Endometrial microvascular endothelial cells (primary cell): ENCODE measurements around the gene COL21A1. TPM values are rescaled to one million over a fixed set of nuclear protein-coding genes. Genes with fewer than 3 reads are reported as not detected.

Experiments
- in situ Hi-C: cut with HindIII; loops from 2 replicates; pipeline ENCODE4 v1.10.0; 2017; ENCODE audit warnings: low sequenced_read_pairs, low pct_unique_long_range_greater_than_20kb; ENCODE audit errors: inconsistent ontology term
- total RNA-seq: library from RNA; depleted of rRNA; stranded (reverse); fragments of >200 nt; gene quantifications from one replicate; pipeline ENCODE4 v1.2.3, GENCODE V29; 2015; ENCODE audit errors: inconsistent ontology term

COL21A1 gene
- total RNA-seq, 1 donor from 2014 or later, result 0.65 TPM

- in situ Hi-C loops, result no loop called here
Measured at GRCh38 chr6:56148488-56149186, 98.7 kb downstream of the COL21A1 start.

GRCh38 chr6:56147766-56148165 is 99.6 kb downstream of the COL21A1 start:
- in situ Hi-C loops, result no loop called here

GRCh38 chr6:56146086-56146485 is 101.3 kb downstream of the COL21A1 start:
- in situ Hi-C loops, result no loop called here

GRCh38 chr6:56145616-56146015 is 101.8 kb downstream of the COL21A1 start:
- in situ Hi-C loops, result no loop called here

GRCh38 chr6:56144538-56145324 is 102.6 kb downstream of the COL21A1 start:
- in situ Hi-C loops, result no loop called here

- in situ Hi-C loops, result no loop called here
Measured at GRCh38 chr6:56143796-56144195, 103.6 kb downstream of the COL21A1 start.

GRCh38 chr6:56140090-56140489 is 107.3 kb downstream of the COL21A1 start:
- in situ Hi-C loops, result no loop called here

- in situ Hi-C loops, result no loop called here
Measured at GRCh38 chr6:56115715-56116114, 131.7 kb downstream of the COL21A1 start.

- in situ Hi-C loops, result no loop called here
Measured at GRCh38 chr6:56109149-56109548, 138.2 kb downstream of the COL21A1 start.

- in situ Hi-C loops, result no loop called here
Measured at GRCh38 chr6:56106231-56106630, 141.1 kb downstream of the COL21A1 start.

GRCh38 chr6:56104591-56104990 is 142.8 kb downstream of the COL21A1 start:
- in situ Hi-C loops, result no loop called here

- in situ Hi-C loops, result no loop called here
Measured at GRCh38 chr6:56102216-56102615, 145.2 kb downstream of the COL21A1 start.

- in situ Hi-C loops, result no loop called here
Measured at GRCh38 chr6:56101141-56101553, 146.2 kb downstream of the COL21A1 start.

GRCh38 chr6:56096946-56097621 is 150.3 kb downstream of the COL21A1 start:
- in situ Hi-C loops, result no loop called here

- in situ Hi-C loops, result no loop called here
Measured at GRCh38 chr6:56096541-56096940, 150.8 kb downstream of the COL21A1 start.

GRCh38 chr6:56093776-56094175 is 153.6 kb downstream of the COL21A1 start:
- in situ Hi-C loops, result no loop called here

GRCh38 chr6:56091159-56091869 is 156.1 kb downstream of the COL21A1 start:
- in situ Hi-C loops, result no loop called here

GRCh38 chr6:56088641-56089040 is 158.7 kb downstream of the COL21A1 start:
- in situ Hi-C loops, result no loop called here

GRCh38 chr6:56087421-56087820 is 160.0 kb downstream of the COL21A1 start:
- in situ Hi-C loops, result no loop called here
